ENCODE measurements around the gene SNAPC3.
"Not testable (repeated sequence)": the region's sequence is repeated elsewhere in the genome, so short reads cannot be mapped to it uniquely, and the experiment has no call there.

The SNAPC3 gene

GRCh38 chr9:15423231-15423985, 732 bp downstream of the SNAPC3 start:
- peak; percentile 33 for DNase-seq (ENCODE audit: low spot score)

- DNase-seq (ENCODE audit: low spot score): no peak
Measured at GRCh38 chr9:15426019-15426418, 3.3 kb downstream of the SNAPC3 start.

- DNase-seq (ENCODE audit: low spot score): not testable (repeated sequence)
Measured at GRCh38 chr9:15427702-15428101, 5.0 kb downstream of the SNAPC3 start.

GRCh38 chr9:15430920-15431844, 8.5 kb downstream of the SNAPC3 start:
- no peak for DNase-seq (ENCODE audit: low spot score)

GRCh38 chr9:15433191-15433590, 10.5 kb downstream of the SNAPC3 start:
- no peak for DNase-seq (ENCODE audit: low spot score)

- no peak for DNase-seq (ENCODE audit: low spot score)
Measured at GRCh38 chr9:15433661-15434060, 11.0 kb downstream of the SNAPC3 start.

GRCh38 chr9:15438891-15439290, 16.2 kb downstream of the SNAPC3 start:
- DNase-seq (ENCODE audit: low spot score): no peak

GRCh38 chr9:15441841-15442240, 19.2 kb downstream of the SNAPC3 start:
- DNase-seq (ENCODE audit: low spot score): not testable (repeated sequence)

GRCh38 chr9:15442264-15442663, 19.6 kb downstream of the SNAPC3 start:
- DNase-seq (ENCODE audit: low spot score): not testable (repeated sequence)

GRCh38 chr9:15444141-15444540, 21.5 kb downstream of the SNAPC3 start:
- DNase-seq (ENCODE audit: low spot score): no peak

GRCh38 chr9:15453956-15454355, 31.3 kb downstream of the SNAPC3 start:
- no peak for DNase-seq (ENCODE audit: low spot score)

GRCh38 chr9:15461056-15461455, 38.4 kb downstream of the SNAPC3 start:
- no peak for DNase-seq (ENCODE audit: low spot score)

- DNase-seq (ENCODE audit: low spot score): no peak
Measured at GRCh38 chr9:15461601-15462000, 38.9 kb downstream of the SNAPC3 start.

- DNase-seq (ENCODE audit: low spot score): no peak
Measured at GRCh38 chr9:15468145-15468544, 45.5 kb downstream of the SNAPC3 start.

GRCh38 chr9:15469406-15469805, 46.7 kb downstream of the SNAPC3 start:
- DNase-seq (ENCODE audit: low spot score): no peak

- DNase-seq (ENCODE audit: low spot score): no peak
Measured at GRCh38 chr9:15469862-15470261, 47.2 kb downstream of the SNAPC3 start.

GRCh38 chr9:15475923-15476536, 53.4 kb downstream of the SNAPC3 start:
- DNase-seq (ENCODE audit: low spot score): no peak

- no peak for DNase-seq (ENCODE audit: low spot score)
Measured at GRCh38 chr9:15480028-15480427, 57.4 kb downstream of the SNAPC3 start.

GRCh38 chr9:15482146-15482545, 59.5 kb downstream of the SNAPC3 start:
- no peak for DNase-seq (ENCODE audit: low spot score)

- DNase-seq (ENCODE audit: low spot score): no peak
Measured at GRCh38 chr9:15484802-15485201, 62.1 kb downstream of the SNAPC3 start.

GRCh38 chr9:15485836-15486666, 63.4 kb downstream of the SNAPC3 start:
- DNase-seq (ENCODE audit: low spot score): peak; percentile 18

GRCh38 chr9:15491950-15492349, 69.3 kb downstream of the SNAPC3 start:
- DNase-seq (ENCODE audit: low spot score): no peak
